Measurements from ENCODE around the gene SCN10A. TPM values are rescaled to one million over a fixed set of nuclear protein-coding genes. Genes with fewer than 3 reads are reported as not detected.

SCN10A gene
- total and polyA plus RNA-seq, 2 experiments from 2014 or later: 0.03 TPM; not detected in 1

DNA sequence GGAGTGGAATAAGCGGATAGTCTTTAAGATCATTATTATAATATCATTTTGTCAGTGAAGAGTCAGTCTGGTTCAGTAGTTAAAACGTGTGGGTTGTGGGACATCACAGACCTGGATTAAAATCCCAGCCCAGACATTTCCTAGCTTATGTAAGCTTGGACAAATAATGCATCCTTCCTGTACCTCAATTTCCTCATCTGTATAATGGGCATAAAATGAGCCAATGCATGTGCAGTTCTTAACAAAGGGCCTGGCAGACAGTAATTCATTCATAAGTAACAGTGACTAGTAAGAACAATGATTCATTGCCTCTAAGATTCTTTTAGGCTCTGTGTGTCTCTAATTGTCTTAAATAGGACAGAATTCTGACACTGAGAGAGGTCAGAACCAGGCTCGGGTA, 76.1 kb downstream of the SCN10A start (continued):
- TF ChIP-seq, protein P1, sequence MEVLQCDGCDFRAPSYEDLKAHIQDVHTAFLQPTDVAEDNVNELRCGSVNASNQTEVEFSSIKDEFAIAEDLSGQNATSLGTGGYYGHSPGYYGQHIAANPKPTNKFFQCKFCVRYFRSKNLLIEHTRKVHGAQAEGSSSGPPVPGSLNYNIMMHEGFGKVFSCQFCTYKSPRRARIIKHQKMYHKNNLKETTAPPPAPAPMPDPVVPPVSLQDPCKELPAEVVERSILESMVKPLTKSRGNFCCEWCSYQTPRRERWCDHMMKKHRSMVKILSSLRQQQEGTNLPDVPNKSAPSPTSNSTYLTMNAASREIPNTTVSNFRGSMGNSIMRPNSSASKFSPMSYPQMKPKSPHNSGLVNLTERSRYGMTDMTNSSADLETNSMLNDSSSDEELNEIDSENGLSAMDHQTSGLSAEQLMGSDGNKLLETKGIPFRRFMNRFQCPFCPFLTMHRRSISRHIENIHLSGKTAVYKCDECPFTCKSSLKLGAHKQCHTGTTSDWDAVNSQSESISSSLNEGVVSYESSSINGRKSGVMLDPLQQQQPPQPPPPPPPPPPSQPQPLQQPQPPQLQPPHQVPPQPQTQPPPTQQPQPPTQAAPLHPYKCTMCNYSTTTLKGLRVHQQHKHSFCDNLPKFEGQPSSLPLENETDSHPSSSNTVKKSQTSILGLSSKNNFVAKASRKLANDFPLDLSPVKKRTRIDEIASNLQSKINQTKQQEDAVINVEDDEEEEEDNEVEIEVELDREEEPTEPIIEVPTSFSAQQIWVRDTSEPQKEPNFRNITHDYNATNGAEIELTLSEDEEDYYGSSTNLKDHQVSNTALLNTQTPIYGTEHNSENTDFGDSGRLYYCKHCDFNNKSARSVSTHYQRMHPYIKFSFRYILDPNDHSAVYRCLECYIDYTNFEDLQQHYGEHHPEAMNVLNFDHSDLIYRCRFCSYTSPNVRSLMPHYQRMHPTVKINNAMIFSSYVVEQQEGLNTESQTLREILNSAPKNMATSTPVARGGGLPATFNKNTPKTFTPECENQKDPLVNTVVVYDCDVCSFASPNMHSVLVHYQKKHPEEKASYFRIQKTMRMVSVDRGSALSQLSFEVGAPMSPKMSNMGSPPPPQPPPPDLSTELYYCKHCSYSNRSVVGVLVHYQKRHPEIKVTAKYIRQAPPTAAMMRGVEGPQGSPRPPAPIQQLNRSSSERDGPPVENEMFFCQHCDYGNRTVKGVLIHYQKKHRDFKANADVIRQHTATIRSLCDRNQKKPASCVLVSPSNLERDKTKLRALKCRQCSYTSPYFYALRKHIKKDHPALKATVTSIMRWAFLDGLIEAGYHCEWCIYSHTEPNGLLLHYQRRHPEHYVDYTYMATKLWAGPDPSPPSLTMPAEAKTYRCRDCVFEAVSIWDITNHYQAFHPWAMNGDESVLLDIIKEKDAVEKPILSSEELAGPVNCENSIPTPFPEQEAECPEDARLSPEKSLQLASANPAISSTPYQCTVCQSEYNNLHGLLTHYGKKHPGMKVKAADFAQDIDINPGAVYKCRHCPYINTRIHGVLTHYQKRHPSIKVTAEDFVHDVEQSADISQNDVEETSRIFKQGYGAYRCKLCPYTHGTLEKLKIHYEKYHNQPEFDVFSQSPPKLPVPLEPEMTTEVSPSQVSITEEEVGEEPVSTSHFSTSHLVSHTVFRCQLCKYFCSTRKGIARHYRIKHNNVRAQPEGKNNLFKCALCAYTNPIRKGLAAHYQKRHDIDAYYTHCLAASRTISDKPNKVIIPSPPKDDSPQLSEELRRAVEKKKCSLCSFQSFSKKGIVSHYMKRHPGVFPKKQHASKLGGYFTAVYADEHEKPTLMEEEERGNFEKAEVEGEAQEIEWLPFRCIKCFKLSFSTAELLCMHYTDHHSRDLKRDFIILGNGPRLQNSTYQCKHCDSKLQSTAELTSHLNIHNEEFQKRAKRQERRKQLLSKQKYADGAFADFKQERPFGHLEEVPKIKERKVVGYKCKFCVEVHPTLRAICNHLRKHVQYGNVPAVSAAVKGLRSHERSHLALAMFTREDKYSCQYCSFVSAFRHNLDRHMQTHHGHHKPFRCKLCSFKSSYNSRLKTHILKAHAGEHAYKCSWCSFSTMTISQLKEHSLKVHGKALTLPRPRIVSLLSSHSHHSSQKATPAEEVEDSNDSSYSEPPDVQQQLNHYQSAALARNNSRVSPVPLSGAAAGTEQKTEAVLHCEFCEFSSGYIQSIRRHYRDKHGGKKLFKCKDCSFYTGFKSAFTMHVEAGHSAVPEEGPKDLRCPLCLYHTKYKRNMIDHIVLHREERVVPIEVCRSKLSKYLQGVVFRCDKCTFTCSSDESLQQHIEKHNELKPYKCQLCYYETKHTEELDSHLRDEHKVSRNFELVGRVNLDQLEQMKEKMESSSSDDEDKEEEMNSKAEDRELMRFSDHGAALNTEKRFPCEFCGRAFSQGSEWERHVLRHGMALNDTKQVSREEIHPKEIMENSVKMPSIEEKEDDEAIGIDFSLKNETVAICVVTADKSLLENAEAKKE (CRISPR knock-in tag; IDR thresholded peaks at IDR 0.05): no peak
- TF ChIP-seq ZNF114 (CRISPR knock-in tag; IDR thresholded peaks at IDR 0.05) (no peak), NANOG (IDR thresholded peaks at IDR 0.05; ENCODE audit: borderline replicate concordance) (no peak), JUNB (IDR thresholded peaks at IDR 0.05; ENCODE audit: unreplicated experiment) (no peak), POLR2AphosphoS5 (IDR thresholded peaks at IDR 0.05; ENCODE audit: low read depth) (no peak), CREB1 (CRISPR knock-in tag; IDR thresholded peaks at IDR 0.05; ENCODE audit: low read depth) (no peak), EZH2phosphoT487 (IDR thresholded peaks at IDR 0.05; ENCODE audit: unreplicated experiment) (no peak)

DNA sequence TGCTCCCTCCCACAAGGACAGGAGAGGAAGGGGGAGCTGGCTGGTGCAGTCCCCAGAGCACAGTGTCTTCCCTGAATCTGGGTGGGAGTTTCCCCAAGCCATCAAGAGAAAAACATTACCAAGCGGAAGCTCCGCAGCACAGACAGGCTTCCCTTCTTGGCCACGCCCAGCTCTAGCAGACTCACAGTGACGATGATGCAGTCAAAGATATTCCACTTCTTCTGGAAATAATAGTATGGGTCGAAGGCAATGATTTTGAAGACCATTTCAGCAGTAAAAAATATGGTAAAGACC, 76.7 kb downstream of the SCN10A start:
- Mint-ChIP-seq H3K9me3 (no peaks in the 10 kb centered on the region), H3K4me3 (no peak overlapping the region), H3K27me3 (ENCODE audit: insufficient read depth, low read depth, poor library complexity) (peaks cover 13% of the 10 kb centered on the region), H3K36me3 (ENCODE audit: low read depth) (no peaks in the 10 kb centered on the region), H3K27ac (no peak overlapping the region), H3K4me1 (peaks cover 8% of the 10 kb centered on the region)
- peak; percentile 26; the same call in 2 of the 3 replicates for ATAC-seq
- Histone ChIP-seq H2AFZ (peak overlapping the region; percentile 20), H3K79me2 (replicated peaks; ENCODE audit: insufficient read depth) (no peaks in the 10 kb centered on the region), H3K4me3 (no peak overlapping the region), H3K36me3 (ENCODE audit: insufficient read depth) (no peaks in the 10 kb centered on the region), H3K27me3 (ENCODE audit: insufficient read depth) (no peaks in the 10 kb centered on the region), H3K27ac (ENCODE audit: low read depth) (no peak overlapping the region), H3K4me2 (no peak overlapping the region), H4K20me1 (replicated peaks; ENCODE audit: insufficient read depth) (no peaks in the 10 kb centered on the region), H3F3A (replicated peaks; ENCODE audit: low read depth) (no peaks in the 10 kb centered on the region), H3K9me2 (ENCODE audit: insufficient read depth) (no peaks in the 10 kb centered on the region), H3K4me1 (ENCODE audit: insufficient read depth) (0 out of 2 replicates have a peak, but pooled peaks cover 6% of the 10 kb centered on the region)
- TF ChIP-seq, protein P2, sequence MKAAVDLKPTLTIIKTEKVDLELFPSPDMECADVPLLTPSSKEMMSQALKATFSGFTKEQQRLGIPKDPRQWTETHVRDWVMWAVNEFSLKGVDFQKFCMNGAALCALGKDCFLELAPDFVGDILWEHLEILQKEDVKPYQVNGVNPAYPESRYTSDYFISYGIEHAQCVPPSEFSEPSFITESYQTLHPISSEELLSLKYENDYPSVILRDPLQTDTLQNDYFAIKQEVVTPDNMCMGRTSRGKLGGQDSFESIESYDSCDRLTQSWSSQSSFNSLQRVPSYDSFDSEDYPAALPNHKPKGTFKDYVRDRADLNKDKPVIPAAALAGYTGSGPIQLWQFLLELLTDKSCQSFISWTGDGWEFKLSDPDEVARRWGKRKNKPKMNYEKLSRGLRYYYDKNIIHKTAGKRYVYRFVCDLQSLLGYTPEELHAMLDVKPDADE (IDR thresholded peaks at IDR 0.05): no peak
- TF ChIP-seq NANOG (IDR thresholded peaks at IDR 0.05; ENCODE audit: borderline replicate concordance) (no peak), JUNB (IDR thresholded peaks at IDR 0.05; ENCODE audit: unreplicated experiment) (no peak), STAT1 (IDR thresholded peaks at IDR 0.05; ENCODE audit: unreplicated experiment) (no peak), POLR2AphosphoS5 (IDR thresholded peaks at IDR 0.05; ENCODE audit: low read depth) (no peak), CREB1 (CRISPR knock-in tag; IDR thresholded peaks at IDR 0.05; ENCODE audit: low read depth) (no peak), EZH2 (IDR thresholded peaks at IDR 0.05; ENCODE audit: low read depth, unreplicated experiment) (no peak), ZNF114 (CRISPR knock-in tag; IDR thresholded peaks at IDR 0.05) (no peak)
- TF ChIP-seq, protein P3, sequence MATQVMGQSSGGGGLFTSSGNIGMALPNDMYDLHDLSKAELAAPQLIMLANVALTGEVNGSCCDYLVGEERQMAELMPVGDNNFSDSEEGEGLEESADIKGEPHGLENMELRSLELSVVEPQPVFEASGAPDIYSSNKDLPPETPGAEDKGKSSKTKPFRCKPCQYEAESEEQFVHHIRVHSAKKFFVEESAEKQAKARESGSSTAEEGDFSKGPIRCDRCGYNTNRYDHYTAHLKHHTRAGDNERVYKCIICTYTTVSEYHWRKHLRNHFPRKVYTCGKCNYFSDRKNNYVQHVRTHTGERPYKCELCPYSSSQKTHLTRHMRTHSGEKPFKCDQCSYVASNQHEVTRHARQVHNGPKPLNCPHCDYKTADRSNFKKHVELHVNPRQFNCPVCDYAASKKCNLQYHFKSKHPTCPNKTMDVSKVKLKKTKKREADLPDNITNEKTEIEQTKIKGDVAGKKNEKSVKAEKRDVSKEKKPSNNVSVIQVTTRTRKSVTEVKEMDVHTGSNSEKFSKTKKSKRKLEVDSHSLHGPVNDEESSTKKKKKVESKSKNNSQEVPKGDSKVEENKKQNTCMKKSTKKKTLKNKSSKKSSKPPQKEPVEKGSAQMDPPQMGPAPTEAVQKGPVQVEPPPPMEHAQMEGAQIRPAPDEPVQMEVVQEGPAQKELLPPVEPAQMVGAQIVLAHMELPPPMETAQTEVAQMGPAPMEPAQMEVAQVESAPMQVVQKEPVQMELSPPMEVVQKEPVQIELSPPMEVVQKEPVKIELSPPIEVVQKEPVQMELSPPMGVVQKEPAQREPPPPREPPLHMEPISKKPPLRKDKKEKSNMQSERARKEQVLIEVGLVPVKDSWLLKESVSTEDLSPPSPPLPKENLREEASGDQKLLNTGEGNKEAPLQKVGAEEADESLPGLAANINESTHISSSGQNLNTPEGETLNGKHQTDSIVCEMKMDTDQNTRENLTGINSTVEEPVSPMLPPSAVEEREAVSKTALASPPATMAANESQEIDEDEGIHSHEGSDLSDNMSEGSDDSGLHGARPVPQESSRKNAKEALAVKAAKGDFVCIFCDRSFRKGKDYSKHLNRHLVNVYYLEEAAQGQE (IDR thresholded peaks at IDR 0.05; ENCODE audit: unreplicated experiment): no peak
- DNase-seq (ENCODE audit: low spot score): peak; percentile 21
